HG02840 (cell line): ENCODE results near the gene PDE6C.

Experiments
- ATAC-seq: cut with Tn5 transposase; IDR thresholded peaks from one replicate; pipeline ENCODE4 v1.9.1; 2021; ENCODE audit warnings: mild to moderate bottlenecking, moderate library complexity, moderate number of reproducible peaks; ENCODE audit not compliant: unreplicated experiment, low FRiP score

Gene PDE6C

GRCh38 chr10:93612311-93612710 lies at the start of gene PDE6C:
TSS of gene PDE6C (plus strand) at chr10:93612537. CDS start at chr10:93612726, 189 bp downstream.
- ATAC-seq: no peak

- ATAC-seq: no peak
Observed at GRCh38 chr10:93565446-93565845, 46.9 kb upstream of the PDE6C start.

GRCh38 chr10:93566435-93567276 lies 45.7 kb upstream of the PDE6C start, which contains the start of gene FFAR4:
TSS of gene FFAR4 (plus strand) at chr10:93566665. CDS start at chr10:93566721, 56 bp downstream.
- ATAC-seq: no peak

GRCh38 chr10:93567277-93568104 lies 44.8 kb upstream of the PDE6C start:
- ATAC-seq: no peak

GRCh38 chr10:93568105-93568390 lies 44.3 kb upstream of the PDE6C start:
- no peak for ATAC-seq

- ATAC-seq: no peak
Observed at GRCh38 chr10:93570383-93570782, 42.0 kb upstream of the PDE6C start.

GRCh38 chr10:93572606-93573005 lies 39.7 kb upstream of the PDE6C start:
- ATAC-seq: no peak

GRCh38 chr10:93573051-93573909 lies 39.1 kb upstream of the PDE6C start:
- no peak for ATAC-seq

GRCh38 chr10:93573924-93574323 lies 38.4 kb upstream of the PDE6C start:
- ATAC-seq: no peak

- no peak for ATAC-seq
Observed at GRCh38 chr10:93576888-93577287, 35.4 kb upstream of the PDE6C start.

- ATAC-seq: no peak
Observed at GRCh38 chr10:93577565-93577964, 34.8 kb upstream of the PDE6C start.

GRCh38 chr10:93579089-93579488 lies 33.2 kb upstream of the PDE6C start:
- ATAC-seq: no peak

GRCh38 chr10:93579985-93580711 lies 32.2 kb upstream of the PDE6C start:
- ATAC-seq: no peak

- no peak for ATAC-seq
Observed at GRCh38 chr10:93580828-93581227, 31.5 kb upstream of the PDE6C start.

GRCh38 chr10:93584445-93584844 lies 27.9 kb upstream of the PDE6C start:
- no peak for ATAC-seq

GRCh38 chr10:93589648-93590562 lies 22.4 kb upstream of the PDE6C start:
- ATAC-seq: no peak

GRCh38 chr10:93590638-93591037 lies 21.7 kb upstream of the PDE6C start:
- ATAC-seq: no peak

- ATAC-seq: no peak
Observed at GRCh38 chr10:93591065-93591808, 21.1 kb upstream of the PDE6C start.
